Globus pallidus (tissue), 1 donor: ENCODE data around the gene FBXL17.
"Not testable (repeated sequence)": the region's sequence is repeated elsewhere in the genome, so short reads cannot be mapped to it uniquely, and the experiment has no call there.

Source experiments
- DNase-seq: peaks from one replicate; pipeline ENCODE4 v3.0.0-alpha.2; 2015; ENCODE audit warnings: low spot score

FBXL17 gene

GRCh38 chr5:108381954-108382783 is at the start of gene FBXL17:
Gene FBXL17 (minus strand): TSS chr5:108382098.
- peak; percentile 85 for DNase-seq

GRCh38 chr5:108430931-108431608 is 49.2 kb upstream of the FBXL17 start:
- no peak for DNase-seq

- DNase-seq: no peak
Observed at GRCh38 chr5:108421713-108422112, 39.8 kb upstream of the FBXL17 start.

- DNase-seq: no peak
Observed at GRCh38 chr5:108420755-108421154, 38.9 kb upstream of the FBXL17 start.

GRCh38 chr5:108420158-108420557 is 38.3 kb upstream of the FBXL17 start:
- no peak for DNase-seq

GRCh38 chr5:108418197-108418596 is 36.3 kb upstream of the FBXL17 start:
- peak; percentile 54 for DNase-seq

- DNase-seq: no peak
Observed at GRCh38 chr5:108417166-108417670, 35.3 kb upstream of the FBXL17 start.

- no peak for DNase-seq
Observed at GRCh38 chr5:108415726-108416125, 33.8 kb upstream of the FBXL17 start.

- no peak for DNase-seq
Observed at GRCh38 chr5:108409786-108410185, 27.9 kb upstream of the FBXL17 start.

GRCh38 chr5:108405201-108405600 is 23.3 kb upstream of the FBXL17 start:
- not testable (repeated sequence) for DNase-seq

GRCh38 chr5:108398964-108399363 is 17.1 kb upstream of the FBXL17 start:
- no peak for DNase-seq

- not testable (repeated sequence) for DNase-seq
Observed at GRCh38 chr5:108396837-108397236, 14.9 kb upstream of the FBXL17 start.

- DNase-seq: no peak
Observed at GRCh38 chr5:108387758-108388157, 5.9 kb upstream of the FBXL17 start.

GRCh38 chr5:108386345-108387061 is 4.6 kb upstream of the FBXL17 start:
- no peak for DNase-seq

- no peak for DNase-seq
Observed at GRCh38 chr5:108384741-108385140, 2.8 kb upstream of the FBXL17 start.

- no peak for DNase-seq
Observed at GRCh38 chr5:108382784-108383330, 959 bp upstream of the FBXL17 start.

GRCh38 chr5:108381350-108381953 is 446 bp downstream of the FBXL17 start:
- DNase-seq: peak; percentile 66

- DNase-seq: peak; percentile 59
Observed at GRCh38 chr5:108380531-108381349, 1.2 kb downstream of the FBXL17 start.

- DNase-seq: peak; percentile 14
Observed at GRCh38 chr5:108379722-108380530, 2.0 kb downstream of the FBXL17 start.

- DNase-seq: no peak
Observed at GRCh38 chr5:108375768-108376167, 6.1 kb downstream of the FBXL17 start.
